B cell (primary cell): ENCODE results near the gene MMAB. TPM values are rescaled to one million over a fixed set of nuclear protein-coding genes. Genes with fewer than 3 reads are reported as not detected.

Experiments
- ATAC-seq: fragments of 200-7000 bp; cut with Tn5 transposase; one replicate; pipeline ENCODE4 v1.10.0; 2021; ENCODE audit warnings: low read depth, mild to moderate bottlenecking, moderate number of reproducible peaks, moderate library complexity
- CTCF ChIA-PET: fragments of 350-600 bp; sonication (Branson Sonifier 250); formaldehyde crosslinking; loops from one replicate; lab custom pipeline; 2021; ENCODE audit warnings: antibody characterized with exemption, inconsistent platforms; lab: Charles Lee
- POLR2A ChIA-PET: fragments of 350-600 bp; sonication (Branson Sonifier 250); formaldehyde crosslinking; loops from one replicate; lab custom pipeline; 2021; ENCODE audit warnings: antibody characterized with exemption; lab: Charles Lee
- DNase-seq: peaks from one replicate; pipeline ENCODE4 v3.0.0; 2013
- H2AFZ ChIP-seq: 2 replicates; pipeline ENCODE4 v1.6.1; 2012; ENCODE audit warnings: mild to moderate bottlenecking, low read depth, low read length; ENCODE audit not compliant: insufficient read depth, poor library complexity, severe bottlenecking
- H3K27ac ChIP-seq, 2 donors: 1 replicate in 1 of 2; 2 replicates in 1 of 2; pipeline ENCODE4 v1.5.1; 2012 to 2013; ENCODE audit warnings: low read length in 2 of 2, mild to moderate bottlenecking in 2 of 2, moderate library complexity in 1 of 2
- H3K27me3 ChIP-seq, 4 experiments: fragments of 200-600 bp in 1 of 4; sonication (generic) in 1 of 4; replicated peaks in 1 of 4; 1 replicate in 2 of 4; 2 replicates in 2 of 4; pipeline versions ENCODE4 v1.6.1 to v1.7.0; 2013 to 2016; ENCODE audit warnings: low read length in 3 of 4, mild to moderate bottlenecking in 2 of 4, mixed read lengths in 1 of 4, moderate library complexity in 1 of 4; ENCODE audit not compliant: insufficient read depth in 4 of 4, control insufficient read depth in 3 of 4; ENCODE audit errors: control extremely low read depth in 1 of 4
- H3K36me3 ChIP-seq, 2 experiments: replicated peaks in 1 of 2; 1 replicate in 1 of 2; 2 replicates in 1 of 2; pipeline versions ENCODE4 v1.6.1 to v1.7.1; 2013; ENCODE audit warnings: low read length in 1 of 2; ENCODE audit not compliant: insufficient read depth in 2 of 2, control insufficient read depth in 1 of 2; ENCODE audit errors: control extremely low read depth in 1 of 2, extremely low read depth in 1 of 2
- H3K4me1 ChIP-seq, 2 donors: fragments of 200-600 bp in 1 of 2; sonication (generic) in 1 of 2; 1 replicate in 1 of 2; 2 replicates in 1 of 2; pipeline versions ENCODE4 v1.5.1 to v1.6.1; 2013 to 2017; ENCODE audit warnings: low read length in 2 of 2; ENCODE audit not compliant: control insufficient read depth in 2 of 2, insufficient read depth in 2 of 2
- H3K4me2 ChIP-seq: replicated peaks from 2 replicates; pipeline ENCODE3; 2012; ENCODE audit warnings: mild to moderate bottlenecking, low read depth, low read length; ENCODE audit not compliant: poor library complexity, severe bottlenecking
- H3K4me3 ChIP-seq, 5 experiments: fragments of 200-600 bp in 1 of 5; sonication (generic) in 1 of 5; 1 replicate in 3 of 5; 2 replicates in 2 of 5; pipeline versions ENCODE4 v1.5.1 to v1.7.0; 2011 to 2016; ENCODE audit warnings: low read length in 4 of 5, mild to moderate bottlenecking in 4 of 5, low read depth in 2 of 5, control low read depth in 1 of 5, moderate library complexity in 1 of 5; ENCODE audit not compliant: insufficient read depth in 1 of 5; ENCODE audit errors: control extremely low read depth in 1 of 5, extremely low read depth in 1 of 5
- H3K79me2 ChIP-seq: fragments of 200-600 bp; sonication (generic); one replicate; pipeline ENCODE4 v1.6.0; 2016; ENCODE audit warnings: low read length; ENCODE audit not compliant: control insufficient read depth, insufficient read depth
- H3K9ac ChIP-seq: fragments of 200-600 bp; sonication (generic); 2 replicates; pipeline ENCODE4 v1.6.1; 2017; ENCODE audit warnings: mild to moderate bottlenecking, low read length, moderate library complexity
- H3K9me3 ChIP-seq, 3 donors: one replicate each; pipeline versions ENCODE4 v1.6.1 to v1.7.1; 2013; ENCODE audit warnings: low read length in 2 of 3; ENCODE audit not compliant: control insufficient read depth in 2 of 3, insufficient read depth in 1 of 3; ENCODE audit errors: control extremely low read depth in 1 of 3
- H4K20me1 ChIP-seq: 2 replicates; pipeline ENCODE4 v1.6.0; 2012; ENCODE audit warnings: mild to moderate bottlenecking, low read length; ENCODE audit not compliant: insufficient read depth, control insufficient read depth, poor library complexity, severe bottlenecking
- H3K27ac Mint-ChIP-seq: one replicate; pipeline ENCODE4 v1.8.0; 2021; ENCODE audit warnings: mixed read lengths
- H3K27me3 Mint-ChIP-seq: one replicate; pipeline ENCODE4 v1.8.0; 2021; ENCODE audit warnings: mixed read lengths
- H3K4me1 Mint-ChIP-seq: one replicate; pipeline ENCODE4 v1.8.0; 2021; ENCODE audit warnings: mixed read lengths
- H3K4me3 Mint-ChIP-seq: one replicate; pipeline ENCODE4 v1.8.0; 2021; ENCODE audit warnings: mixed read lengths
- H3K9me3 Mint-ChIP-seq: one replicate; pipeline ENCODE4 v1.8.0; 2022; ENCODE audit warnings: mixed read lengths; ENCODE audit not compliant: insufficient read depth
- CTCF ChIP-seq: fragments of 200-600 bp; IDR thresholded peaks from one replicate; pipeline ENCODE4 v1.8.0; 2022; ENCODE audit warnings: antibody characterized with exemption, mild to moderate bottlenecking
- EZH2 ChIP-seq: IDR thresholded peaks from 2 replicates; pipeline ENCODE4 v1.6.1; 2012; ENCODE audit warnings: borderline replicate concordance, low read depth, mild to moderate bottlenecking, moderate library complexity, low read length; ENCODE audit not compliant: insufficient read depth, poor library complexity, severe bottlenecking
- WGBS: methylation state at CpG from one replicate; pipeline ENCODE4 v1.1.5; 2013; ENCODE audit warnings: missing lambda C conversion rate; ENCODE audit not compliant: insufficient coverage; 5-methylcytosine and 5-hydroxymethylcytosine counted together
- intact Hi-C: fragments of 100-400 bp; cut with micrococcal nuclease; formaldehyde crosslinking; loops from one replicate; pipeline ENCODE4 v1.10.0; 2022
- polyA plus RNA-seq: library from polyadenylated mRNA; depleted of rRNA; stranded (reverse); fragments of >200 nt; gene quantifications from 2 replicates; pipeline ENCODE4 v1.2.3, GENCODE V29; 2012
- total RNA-seq, 2 donors: library from RNA; stranded (reverse); fragments of 120-200 nt in 1 of 2; gene quantifications; 1 replicate in 1 of 2; 2 replicates in 1 of 2; pipeline versions ENCODE4 v1.2.3 to v1.2.4, GENCODE V29; 2013 to 2022

Gene MMAB
- total and polyA plus RNA-seq, 2 donors (not counting 1 experiment from before 2014, with no cell fraction given): 15.0 to 20.5 TPM

- Histone ChIP-seq H3K4me2 (no peak overlapping the region), H3K27ac (no peak overlapping the region), H3K9me3 (no peaks in the 10 kb centered on the region), H2AFZ (no peak overlapping the region), H3K79me2 (no peaks in the 10 kb centered on the region), H3K36me3 (peaks cover 0 to 24% of the 10 kb centered on the region in 2 experiments), H4K20me1 (no peaks in the 10 kb centered on the region), H3K4me3 (no peak overlapping the region), H3K27me3 (no peaks in the 10 kb centered on the region), H3K9ac (no peak overlapping the region), H3K4me1 (no peaks in the 10 kb centered on the region)
- ATAC-seq (no peak), DNase-seq (no peak)
- intact Hi-C loops: no loop called here
- Mint-ChIP-seq H3K4me1 (no peaks in the 10 kb centered on the region), H3K27me3 (no peaks in the 10 kb centered on the region), H3K9me3 (no peaks in the 10 kb centered on the region), H3K27ac (no peak overlapping the region), H3K4me3 (no peak overlapping the region)
- TF ChIP-seq CTCF: no peak
- no peak for TF ChIP-seq EZH2
- ChIA-PET CTCF (interaction anchor here (1.3 kb wide), 1 partner anchor 11 kb away, joined by 10 read pairs; no protein-coding TSS in a partner anchor), POLR2A (no interaction called here)
- WGBS: 93% methylated on average over 8 of the region's 10 CpGs
Measured at GRCh38 chr12:109586385-109587296, 13.3 kb upstream of the MMAB start.

GRCh38 chr12:109583733-109584132, 10.4 kb upstream of the MMAB start:
- ATAC-seq: no peak
- peaks cover 0 to 37% of the 10 kb centered on the region in 2 experiments for H3K36me3 ChIP-seq
- Mint-ChIP-seq H3K27me3 (no peaks in the 10 kb centered on the region), H3K27ac (no peak overlapping the region), H3K4me1 (no peaks in the 10 kb centered on the region), H3K9me3 (no peaks in the 10 kb centered on the region), H3K4me3 (no peak overlapping the region)
- no peak overlapping the region for H2AFZ ChIP-seq
- no peak for DNase-seq
- no peak overlapping the region for H3K4me2 ChIP-seq
- intact Hi-C loops: no loop called here
- no peaks in the 10 kb centered on the region for H4K20me1 ChIP-seq
- no peaks in the 10 kb centered on the region for H3K27me3 ChIP-seq
- no peaks in the 10 kb centered on the region for H3K79me2 ChIP-seq
- H3K4me3 ChIP-seq: no peak overlapping the region
- H3K9ac ChIP-seq: no peak overlapping the region
- no peak for TF ChIP-seq EZH2
- TF ChIP-seq CTCF: no peak
- no peak overlapping the region for H3K27ac ChIP-seq
- POLR2A ChIA-PET: no interaction called here
- no CpG with 5 or more reads among the region's 2 CpGs for WGBS
- H3K4me1 ChIP-seq: no peaks in the 10 kb centered on the region
- CTCF ChIA-PET: interaction anchor here (1.0 to 2.6 kb wide), 2 partner anchors 14 to 19 kb away, joined by 7 to 9 read pairs; no protein-coding TSS in a partner anchor
- H3K9me3 ChIP-seq: no peaks in the 10 kb centered on the region
